GM19043 (cell line): ENCODE results near the gene NUF2.

Experiments
- ATAC-seq: cut with Tn5 transposase; IDR thresholded peaks from one replicate; pipeline ENCODE4 v1.9.1; 2021; ENCODE audit warnings: low read depth; ENCODE audit not compliant: unreplicated experiment

NUF2 gene

DNA sequence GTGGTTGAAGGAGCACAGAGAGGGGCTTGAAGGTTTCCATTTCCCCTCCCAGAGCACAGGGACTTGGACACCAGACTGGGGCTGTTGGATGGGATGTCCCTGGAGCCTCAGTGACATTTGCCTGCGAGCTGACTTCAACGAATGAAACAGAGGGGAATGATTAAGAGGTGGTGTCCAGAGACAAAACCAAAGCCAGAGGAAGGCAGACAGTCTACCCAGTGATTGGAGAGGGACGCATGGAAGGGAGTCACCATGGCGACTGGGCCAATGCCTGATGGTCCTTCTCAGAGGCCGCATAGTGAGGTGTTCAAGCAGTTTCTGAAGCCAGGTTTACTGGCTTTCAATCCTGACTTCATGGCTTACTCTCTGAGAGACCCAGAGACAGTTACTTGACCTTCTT, 77.2 kb downstream of the NUF2 start:
- ATAC-seq, result no peak

DNA sequence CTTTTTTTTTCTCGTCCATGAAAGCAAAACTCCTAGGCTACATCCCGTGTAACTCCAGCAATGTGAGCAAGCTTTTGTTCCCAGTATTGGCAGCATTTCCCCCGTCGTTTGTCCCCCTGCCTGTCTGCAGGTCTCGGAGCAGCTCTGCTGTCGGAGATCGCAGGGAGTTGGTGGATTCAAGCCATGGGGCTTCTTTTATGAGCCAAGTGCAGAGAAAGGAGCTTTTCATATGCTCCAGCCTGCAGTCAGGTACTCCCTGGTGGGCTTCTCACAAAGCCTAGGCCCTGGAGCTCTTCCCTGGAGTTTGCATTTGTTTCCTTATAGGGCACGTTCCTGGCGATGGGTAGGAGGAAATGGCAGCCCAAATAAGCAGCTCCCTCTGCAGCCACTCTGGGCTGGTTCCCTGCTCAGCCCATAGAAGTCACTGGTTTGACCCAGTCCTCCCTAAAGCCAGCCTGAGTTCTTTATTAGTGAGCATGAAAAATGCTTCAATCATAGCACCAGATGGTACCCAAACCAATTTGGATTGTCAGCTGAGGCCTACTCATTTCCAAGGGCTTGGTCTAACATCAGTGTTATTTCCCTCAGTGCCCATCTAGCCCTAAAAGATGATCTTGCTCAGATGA, 78.3 kb downstream of the NUF2 start:
- no peak for ATAC-seq

DNA sequence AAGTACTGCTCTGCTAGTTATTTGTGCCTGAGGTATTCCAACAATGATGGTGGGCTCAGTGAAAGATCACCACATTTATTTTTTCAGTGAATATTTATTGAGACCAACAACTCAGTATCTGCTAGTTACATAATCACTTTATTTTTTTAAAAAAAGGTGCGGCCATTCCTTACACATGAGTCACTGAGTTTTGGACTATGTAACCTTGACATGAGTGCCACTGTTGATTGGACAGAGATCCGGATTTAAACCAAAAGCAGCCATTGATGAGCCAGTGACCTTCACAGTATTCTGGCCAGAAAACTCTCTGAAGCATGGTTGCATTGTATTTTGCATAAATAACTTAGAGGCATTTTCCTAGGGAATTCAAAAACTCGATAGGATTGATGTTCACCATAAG, 79.5 kb downstream of the NUF2 start:
- ATAC-seq, result no peak
